A549 (cell line): Measurements from ENCODE around the gene CPED1. TPM values are rescaled to one million over a fixed set of nuclear protein-coding genes. Genes with fewer than 3 reads are reported as not detected.

ENCODE experiments used
- ATAC-seq, 2 experiments: fragments of 200-7000 bp in 1 of 2; fragments of >200 bp in 1 of 2; cut with Nextera tagmentation in 1 of 2; cut with Tn5 transposase in 1 of 2; 3 replicates each; pipeline versions ENCODE4 v1.8.0 to v1.9.1; 2018 to 2020; ENCODE audit warnings: mild to moderate bottlenecking in 1 of 2, moderate library complexity in 1 of 2
- CTCF ChIA-PET: fragments of 300-600 bp; sonication (Branson Sonifier 250); formaldehyde crosslinking; extraction: SDS; loops from one replicate; lab custom pipeline; 2021; ENCODE audit warnings: antibody characterized with exemption, inconsistent platforms; lab: Yijun Ruan, JAX
- POLR2A ChIA-PET: fragments of 350-600 bp; formaldehyde crosslinking; extraction: SDS; loops from one replicate; lab custom pipeline; 2021; ENCODE audit warnings: antibody characterized with exemption, inconsistent platforms; lab: Yijun Ruan, JAX
- DNase-seq, 2 experiments: peaks; one replicate each; pipeline versions ENCODE4 v3.0.0 to v3.0.0-alpha.2; 2011 to 2016; ENCODE audit warnings: low read depth in 1 of 2, low spot score in 1 of 2
- FAIRE-seq: peaks from 2 replicates; lab custom pipeline; 2011; peaks lifted over from hg19 to GRCh38; lab: Jason Lieb, UNC
- H3K27ac ChIP-seq, 2 experiments: fragments of >200 bp; sonication (Bioruptor Twin); formaldehyde crosslinking; 3 replicates each; pipeline ENCODE4 v1.5.1; 2016 to 2017
- H3K4me1 ChIP-seq: fragments of >200 bp; sonication (Bioruptor Twin); formaldehyde crosslinking; 3 replicates; pipeline ENCODE4 v1.6.1; 2016
- H3K4me2 ChIP-seq: fragments of >200 bp; sonication (Bioruptor Twin); formaldehyde crosslinking; 3 replicates; pipeline ENCODE4 v1.6.1; 2016
- H3K4me3 ChIP-seq: fragments of >200 bp; sonication (Bioruptor Twin); formaldehyde crosslinking; 3 replicates; pipeline ENCODE4 v1.5.1; 2016
- H3K9me3 ChIP-seq: fragments of >200 bp; sonication (Bioruptor Twin); formaldehyde crosslinking; 3 replicates; pipeline ENCODE4 v1.6.1; 2016
- CBX8 ChIP-seq: fragments of 200-600 bp; sonication (generic); IDR thresholded peaks from 2 replicates; pipeline ENCODE4 v1.6.1; 2016
- CHD4 ChIP-seq: fragments of 200-600 bp; sonication (generic); IDR thresholded peaks from 2 replicates; pipeline ENCODE4 v1.6.1; 2016; ENCODE audit warnings: antibody characterized with exemption, mild to moderate bottlenecking, borderline replicate concordance
- ESRRA ChIP-seq: fragments of 150-350 bp; IDR thresholded peaks from 2 replicates; pipeline ENCODE4 v1.6.1; 2014; ENCODE audit warnings: mild to moderate bottlenecking, low read length, borderline replicate concordance
- FOSB ChIP-seq: fragments of 250-450 bp; sonication (Bioruptor Pico); IDR thresholded peaks from 2 replicates; pipeline ENCODE4 v1.5.0; 2020; ENCODE audit warnings: mild to moderate bottlenecking, moderate library complexity
- FOXS1 ChIP-seq: fragments of 250-450 bp; sonication (Bioruptor Pico); IDR thresholded peaks from 2 replicates; pipeline ENCODE4 v1.5.0; 2020; ENCODE audit warnings: mild to moderate bottlenecking, moderate library complexity
- HOXB13 ChIP-seq: fragments of 250-450 bp; sonication (Bioruptor Pico); IDR thresholded peaks from 2 replicates; pipeline ENCODE4 v1.5.0; 2020; ENCODE audit warnings: low read depth, mild to moderate bottlenecking, moderate library complexity
- JUN ChIP-seq, 2 experiments: fragments of >200 bp; sonication (Bioruptor Twin); formaldehyde crosslinking; IDR thresholded peaks; 2 replicates in 1 of 2; 3 replicates in 1 of 2; pipeline ENCODE4 v1.6.1; 2016 to 2017
- JUNB ChIP-seq: fragments of >200 bp; sonication (Bioruptor Twin); formaldehyde crosslinking; IDR thresholded peaks from 2 replicates; pipeline ENCODE4 v1.6.1; 2016
- KDM5A ChIP-seq: fragments of 200-600 bp; sonication (generic); IDR thresholded peaks from 2 replicates; pipeline ENCODE4 v1.6.1; 2016; ENCODE audit warnings: antibody characterized with exemption, mild to moderate bottlenecking
- MYC ChIP-seq: IDR thresholded peaks from 2 replicates; pipeline ENCODE4 v1.6.1; 2012; ENCODE audit warnings: mild to moderate bottlenecking, inconsistent platforms, low read length, improper control_type of control experiment, borderline replicate concordance
- NFE2L2 ChIP-seq: fragments of 150-350 bp; conservative IDR thresholded peaks from 2 replicates; pipeline ENCODE4 v1.6.1; 2014; ENCODE audit warnings: low read length
- NR3C1 ChIP-seq: fragments of >200 bp; sonication (Bioruptor Twin); formaldehyde crosslinking; IDR thresholded peaks from 3 replicates; pipeline ENCODE4 v1.6.1; 2017
- PHF8 ChIP-seq: fragments of 200-600 bp; sonication (generic); IDR thresholded peaks from 2 replicates; pipeline ENCODE4 v1.6.1; 2016; ENCODE audit warnings: low read depth, mild to moderate bottlenecking, antibody characterized with exemption, moderate library complexity, borderline replicate concordance
- POLR2A ChIP-seq: IDR thresholded peaks from 2 replicates; pipeline ENCODE4 v1.6.1; 2012; ENCODE audit warnings: mild to moderate bottlenecking, low read length
- RAD21 ChIP-seq, 2 experiments: fragments of >200 bp in 1 of 2; sonication (Bioruptor Twin) in 1 of 2; formaldehyde crosslinking in 1 of 2; IDR thresholded peaks in 1 of 2; conservative IDR thresholded peaks in 1 of 2; 2 replicates in 1 of 2; 3 replicates in 1 of 2; pipeline ENCODE4 v1.6.1; 2012 to 2018; ENCODE audit warnings: inconsistent platforms in 1 of 2
- RARB ChIP-seq: fragments of 250-450 bp; sonication (Bioruptor Pico); IDR thresholded peaks from 2 replicates; pipeline ENCODE4 v1.8.0; 2021; ENCODE audit warnings: mild to moderate bottlenecking, moderate library complexity
- RFX5 ChIP-seq: fragments of 450-650 bp; IDR thresholded peaks from 2 replicates; pipeline ENCODE4 v1.7.1; 2014; ENCODE audit warnings: antibody characterized with exemption, mild to moderate bottlenecking, moderate library complexity
- SREBF2 ChIP-seq: fragments of 450-650 bp; IDR thresholded peaks from 2 replicates; pipeline ENCODE4 v1.6.1; 2014; ENCODE audit warnings: mild to moderate bottlenecking, moderate library complexity
- TFCP2L1 ChIP-seq: fragments of 250-450 bp; sonication (Bioruptor Pico); IDR thresholded peaks from 2 replicates; pipeline ENCODE4 v1.5.0; 2021; ENCODE audit warnings: mild to moderate bottlenecking
- ZC3H11A ChIP-seq: fragments of 450-650 bp; IDR thresholded peaks from 2 replicates; pipeline ENCODE4 v1.6.1; 2014; ENCODE audit warnings: antibody characterized with exemption, mild to moderate bottlenecking
- ZFP36 ChIP-seq: fragments of 450-650 bp; IDR thresholded peaks from 2 replicates; pipeline ENCODE4 v1.6.1; 2014; ENCODE audit warnings: borderline replicate concordance; ENCODE audit not compliant: partially characterized antibody
- ZNF302 ChIP-seq: fragments of 250-450 bp; sonication (Bioruptor Pico); IDR thresholded peaks from 2 replicates; pipeline ENCODE4 v1.9.0; 2021; ENCODE audit warnings: inconsistent platforms, mild to moderate bottlenecking, moderate library complexity
- WGBS: methylation state at CpG from one replicate; pipeline ENCODE4 v1.1.6; 2017; ENCODE audit errors: missing lambda C conversion rate; 5-methylcytosine and 5-hydroxymethylcytosine counted together
- polyA plus RNA-seq, 4 experiments: library from polyadenylated mRNA; depleted of rRNA in 3 of 4; stranded (reverse); fragments of >200 nt; fragmentation: RNase III in 1 of 4; extraction: RNeasy Plus Mini Kit Qiagen cat#74134 plus additional on column Dnase treatment in 1 of 4; gene quantifications; 2 replicates in 3 of 4; 3 replicates in 1 of 4; pipeline ENCODE4 v1.2.3, GENCODE V29; 2011 to 2017
- TF ChIP-seq, protein P1 (sequence below): fragments of 150-350 bp; IDR thresholded peaks from 2 replicates; pipeline ENCODE4 v1.6.1; 2014; ENCODE audit warnings: low read depth, mild to moderate bottlenecking, low read length
- TF ChIP-seq, protein P2 (sequence below): IDR thresholded peaks from 2 replicates; pipeline ENCODE4 v1.6.1; 2012; ENCODE audit warnings: low read depth, borderline replicate concordance
- TF ChIP-seq, protein P3 (sequence below): fragments of 250-450 bp; sonication (Bioruptor Pico); IDR thresholded peaks from 2 replicates; pipeline ENCODE4 v1.5.0; 2021; ENCODE audit warnings: mild to moderate bottlenecking, moderate library complexity, borderline replicate concordance

The CPED1 gene
- polyA plus RNA-seq, 2 of the 4 experiments (the other 2 are of a cell fraction) = 0.03 TPM; not detected in 1

DNA sequence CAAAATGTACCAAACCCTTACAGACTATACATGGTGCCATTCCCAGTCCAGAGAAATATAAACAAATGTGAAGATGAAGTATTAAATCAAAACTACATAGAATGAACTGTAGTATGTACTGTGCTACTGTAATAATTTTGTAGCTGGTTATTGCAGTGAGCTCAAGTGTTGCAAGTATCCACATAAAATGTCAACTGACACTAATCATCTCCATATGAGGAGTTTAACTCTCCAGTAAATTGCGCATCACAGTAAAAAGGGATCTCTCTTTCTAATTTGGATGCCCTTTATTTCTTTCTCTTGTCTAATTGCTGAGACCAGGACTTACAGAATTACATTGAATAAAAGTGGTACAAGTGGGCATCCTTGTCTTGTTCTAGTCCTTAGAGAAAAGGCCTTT is 165.5 kb downstream of the CPED1 start:
- Histone ChIP-seq H3K4me2 (no peak overlapping the region), H3K9me3 (no peaks in the 10 kb centered on the region), H3K4me1 (no peaks in the 10 kb centered on the region), H3K4me3 (no peak overlapping the region), H3K27ac (no peak overlapping the region)
- 100% methylated on average over 1 of the region's 1 CpG for WGBS
- TF ChIP-seq ZFP36 (no peak), CBX8 (no peak), FOSB (CRISPR knock-in tag) (no peak), ZNF302 (no peak), HOXB13 (CRISPR knock-in tag) (no peak), CHD4 (no peak), RARB (CRISPR knock-in tag) (no peak), JUN (IDR thresholded peaks at IDR 0.05) (no peak), ZC3H11A (no peak), FOXS1 (CRISPR knock-in tag) (no peak)
- TF ChIP-seq, protein P1, sequence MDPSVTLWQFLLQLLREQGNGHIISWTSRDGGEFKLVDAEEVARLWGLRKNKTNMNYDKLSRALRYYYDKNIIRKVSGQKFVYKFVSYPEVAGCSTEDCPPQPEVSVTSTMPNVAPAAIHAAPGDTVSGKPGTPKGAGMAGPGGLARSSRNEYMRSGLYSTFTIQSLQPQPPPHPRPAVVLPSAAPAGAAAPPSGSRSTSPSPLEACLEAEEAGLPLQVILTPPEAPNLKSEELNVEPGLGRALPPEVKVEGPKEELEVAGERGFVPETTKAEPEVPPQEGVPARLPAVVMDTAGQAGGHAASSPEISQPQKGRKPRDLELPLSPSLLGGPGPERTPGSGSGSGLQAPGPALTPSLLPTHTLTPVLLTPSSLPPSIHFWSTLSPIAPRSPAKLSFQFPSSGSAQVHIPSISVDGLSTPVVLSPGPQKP = no peak
- POLR2A ChIA-PET = no interaction called here
- ATAC-seq = no peak
- FAIRE-seq = no peak
- DNase-seq = no peak
- CTCF ChIA-PET = interaction anchor here (0.6 kb wide), 1 partner anchor 578 kb away, joined by 3 read pairs; no protein-coding TSS in a partner anchor

DNA sequence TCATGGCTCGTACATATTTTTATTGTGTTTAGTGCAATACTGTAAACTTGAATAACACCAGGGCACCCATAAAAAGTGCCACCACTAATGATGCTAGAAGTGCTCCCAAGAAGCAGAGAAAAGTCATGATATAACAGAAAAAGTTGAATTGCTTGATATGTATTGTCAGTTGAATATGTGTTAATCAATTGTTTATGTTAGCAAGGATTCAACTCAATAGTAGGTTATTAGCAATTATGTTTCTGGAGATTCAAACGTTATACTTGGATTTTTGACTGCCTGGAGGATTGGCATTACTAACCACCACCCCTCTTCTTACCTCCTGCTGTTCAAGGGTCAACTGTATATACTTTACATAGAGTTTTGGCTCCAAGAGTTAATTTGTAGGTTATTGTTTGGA is 168.3 kb downstream of the CPED1 start:
- no peak overlapping the region for H3K4me3 ChIP-seq
- no peak for TF ChIP-seq JUNB
- TF ChIP-seq CBX8 = no peak
- no peak for TF ChIP-seq RFX5
- TF ChIP-seq KDM5A = no peak
- TF ChIP-seq, protein P2, sequence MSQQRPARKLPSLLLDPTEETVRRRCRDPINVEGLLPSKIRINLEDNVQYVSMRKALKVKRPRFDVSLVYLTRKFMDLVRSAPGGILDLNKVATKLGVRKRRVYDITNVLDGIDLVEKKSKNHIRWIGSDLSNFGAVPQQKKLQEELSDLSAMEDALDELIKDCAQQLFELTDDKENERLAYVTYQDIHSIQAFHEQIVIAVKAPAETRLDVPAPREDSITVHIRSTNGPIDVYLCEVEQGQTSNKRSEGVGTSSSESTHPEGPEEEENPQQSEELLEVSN = no peak
- TF ChIP-seq PHF8 = no peak
- TF ChIP-seq NFE2L2 = no peak
- TF ChIP-seq, protein P3, sequence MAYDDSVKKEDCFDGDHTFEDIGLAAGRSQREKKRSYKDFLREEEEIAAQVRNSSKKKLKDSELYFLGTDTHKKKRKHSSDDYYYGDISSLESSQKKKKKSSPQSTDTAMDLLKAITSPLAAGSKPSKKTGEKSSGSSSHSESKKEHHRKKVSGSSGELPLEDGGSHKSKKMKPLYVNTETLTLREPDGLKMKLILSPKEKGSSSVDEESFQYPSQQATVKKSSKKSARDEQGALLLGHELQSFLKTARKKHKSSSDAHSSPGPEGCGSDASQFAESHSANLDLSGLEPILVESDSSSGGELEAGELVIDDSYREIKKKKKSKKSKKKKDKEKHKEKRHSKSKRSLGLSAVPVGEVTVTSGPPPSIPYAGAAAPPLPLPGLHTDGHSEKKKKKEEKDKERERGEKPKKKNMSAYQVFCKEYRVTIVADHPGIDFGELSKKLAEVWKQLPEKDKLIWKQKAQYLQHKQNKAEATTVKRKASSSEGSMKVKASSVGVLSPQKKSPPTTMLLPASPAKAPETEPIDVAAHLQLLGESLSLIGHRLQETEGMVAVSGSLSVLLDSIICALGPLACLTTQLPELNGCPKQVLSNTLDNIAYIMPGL (CRISPR knock-in tag) = no peak
- TF ChIP-seq MYC = no peak
- TF ChIP-seq TFCP2L1 (CRISPR knock-in tag) = no peak
- TF ChIP-seq ESRRA = no peak
- TF ChIP-seq RAD21 (conservative IDR thresholded peaks at IDR 0.05 in 1 of 2, IDR thresholded peaks at IDR 0.05 in 1 of 2) = no peak
- no peak for TF ChIP-seq ZC3H11A
- TF ChIP-seq, all 56 proteins: peak for 0

DNA sequence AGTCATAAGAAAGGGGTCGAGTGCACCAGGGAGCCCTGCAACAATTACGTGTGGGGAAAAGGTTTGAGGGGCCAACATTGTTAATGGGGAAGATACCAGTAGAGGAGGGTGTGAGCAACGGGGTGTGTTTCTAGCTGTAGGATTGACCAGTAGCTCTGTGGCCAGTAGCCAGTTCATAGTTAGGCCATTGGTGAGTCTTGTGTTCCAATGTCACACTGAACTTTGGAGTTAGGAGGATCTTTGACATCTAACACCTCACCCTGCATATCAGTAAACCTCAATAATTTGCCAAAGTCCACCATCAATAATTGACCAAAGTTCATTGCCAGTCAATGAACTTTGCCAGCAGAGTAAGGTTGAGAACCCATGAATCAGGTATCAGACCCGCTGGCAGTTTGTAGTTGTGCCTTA is 168.8 kb downstream of the CPED1 start:
- H3K4me1 ChIP-seq = no peaks in the 10 kb centered on the region
- ChIA-PET CTCF (no interaction called here), POLR2A (no interaction called here)
- H3K9me3 ChIP-seq = no peaks in the 10 kb centered on the region
- H3K4me2 ChIP-seq = no peak overlapping the region
- ATAC-seq = no peak
- DNase-seq = no peak
- WGBS = 9% methylated on average over 4 of the region's 4 CpGs
- no peak overlapping the region for H3K4me3 ChIP-seq
- no peak overlapping the region for H3K27ac ChIP-seq
- no peak for FAIRE-seq
- TF ChIP-seq NR3C1 (no peak), SREBF2 (no peak), POLR2A (no peak), ZFP36 (no peak), RFX5 (no peak)
- TF ChIP-seq, protein P3 (CRISPR knock-in tag) = no peak
- TF ChIP-seq, protein P2 = no peak

More for the DNA sequence above, 168.3 kb downstream of the CPED1 start:
- ChIA-PET CTCF (no interaction called here), POLR2A (no interaction called here)
- DNase-seq (no peak), FAIRE-seq (no peak), ATAC-seq (no peak)
- Histone ChIP-seq H3K4me2 (no peak overlapping the region), H3K27ac (no peak overlapping the region), H3K9me3 (no peaks in the 10 kb centered on the region), H3K4me1 (no peaks in the 10 kb centered on the region)
- WGBS = 27% methylated on average over 2 of the region's 2 CpGs
